HG02943 (cell line): ENCODE results near the gene TF.

Experiments
- ATAC-seq: cut with Tn5 transposase; IDR thresholded peaks from one replicate; pipeline ENCODE4 v1.9.1; 2021; ENCODE audit warnings: mild to moderate bottlenecking, low read depth, moderate library complexity; ENCODE audit not compliant: unreplicated experiment

Gene TF

DNA sequence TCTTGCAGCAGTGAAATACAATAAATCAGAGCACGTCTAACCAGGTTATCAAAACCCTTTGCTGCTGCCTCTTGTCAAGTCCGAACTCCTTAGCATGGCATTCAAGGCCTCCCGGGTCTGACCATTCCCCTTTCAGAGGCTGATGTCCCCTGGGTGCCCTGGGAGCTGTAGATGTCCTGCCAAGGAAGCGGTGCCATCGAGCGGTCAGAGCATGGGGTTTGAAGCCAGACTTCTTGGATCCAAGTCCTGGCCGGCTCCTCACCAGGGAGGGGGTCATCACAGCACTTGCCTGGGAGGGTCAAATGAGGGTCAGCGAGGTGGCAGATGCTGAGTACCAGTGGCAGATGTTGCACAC is 496 bp downstream of the TF start:
- ATAC-seq, result no peak

DNA sequence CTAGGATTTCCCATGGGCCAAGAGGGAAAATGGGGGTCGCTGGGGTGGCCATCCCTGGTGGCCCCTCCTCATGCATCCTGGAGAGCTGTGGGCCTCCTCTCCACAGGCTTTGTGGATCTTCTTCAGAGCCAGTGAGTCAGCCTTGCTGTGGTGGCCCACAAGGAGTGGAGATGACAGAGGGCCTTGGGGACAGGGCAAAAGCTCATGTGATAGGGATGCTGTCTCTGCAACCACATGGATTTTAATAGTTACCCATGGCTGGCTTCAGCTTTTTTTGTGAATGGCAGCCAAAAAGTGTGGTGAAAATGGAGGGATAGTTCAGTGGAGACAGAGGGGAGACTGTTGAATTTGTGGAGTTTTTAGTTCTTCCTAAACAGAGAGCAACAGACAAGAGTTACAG is 1.2 kb downstream of the TF start:
- ATAC-seq, result no peak

DNA sequence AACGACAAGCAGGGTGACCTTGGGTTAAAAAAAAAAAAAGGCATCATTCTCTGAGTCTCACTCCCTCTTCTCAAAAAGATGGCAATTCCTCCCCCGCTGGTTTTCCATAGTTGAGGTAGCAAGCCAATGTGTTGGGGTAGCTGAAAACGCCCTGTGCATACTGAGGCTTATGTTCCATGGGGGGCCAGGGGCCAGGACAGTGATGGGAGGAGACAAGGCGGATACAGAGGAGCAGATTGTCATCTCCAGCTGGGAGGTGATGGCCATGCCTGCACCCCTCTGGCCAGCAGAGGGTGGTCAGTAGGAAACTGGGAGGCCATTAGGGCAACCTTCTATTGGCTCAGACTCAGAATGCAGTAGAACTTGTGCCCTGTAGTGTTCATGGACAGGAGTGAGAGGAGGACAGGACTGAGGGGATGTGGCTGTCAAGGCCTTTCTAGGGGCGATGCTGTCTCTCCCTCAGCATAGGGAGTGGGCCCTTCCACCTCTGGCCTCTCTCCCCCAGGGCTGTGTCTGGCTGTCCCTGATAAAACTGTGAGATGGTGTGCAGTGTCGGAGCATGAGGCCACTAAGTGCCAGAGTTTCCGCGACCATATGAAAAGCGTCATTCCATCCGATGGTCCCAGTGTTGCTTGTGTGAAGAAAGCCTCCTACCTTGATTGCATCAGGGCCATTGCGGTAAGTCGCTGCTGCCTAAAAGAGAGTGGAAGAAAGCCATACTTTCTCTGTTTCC is 1.9 kb downstream of the TF start:
- no peak for ATAC-seq

DNA sequence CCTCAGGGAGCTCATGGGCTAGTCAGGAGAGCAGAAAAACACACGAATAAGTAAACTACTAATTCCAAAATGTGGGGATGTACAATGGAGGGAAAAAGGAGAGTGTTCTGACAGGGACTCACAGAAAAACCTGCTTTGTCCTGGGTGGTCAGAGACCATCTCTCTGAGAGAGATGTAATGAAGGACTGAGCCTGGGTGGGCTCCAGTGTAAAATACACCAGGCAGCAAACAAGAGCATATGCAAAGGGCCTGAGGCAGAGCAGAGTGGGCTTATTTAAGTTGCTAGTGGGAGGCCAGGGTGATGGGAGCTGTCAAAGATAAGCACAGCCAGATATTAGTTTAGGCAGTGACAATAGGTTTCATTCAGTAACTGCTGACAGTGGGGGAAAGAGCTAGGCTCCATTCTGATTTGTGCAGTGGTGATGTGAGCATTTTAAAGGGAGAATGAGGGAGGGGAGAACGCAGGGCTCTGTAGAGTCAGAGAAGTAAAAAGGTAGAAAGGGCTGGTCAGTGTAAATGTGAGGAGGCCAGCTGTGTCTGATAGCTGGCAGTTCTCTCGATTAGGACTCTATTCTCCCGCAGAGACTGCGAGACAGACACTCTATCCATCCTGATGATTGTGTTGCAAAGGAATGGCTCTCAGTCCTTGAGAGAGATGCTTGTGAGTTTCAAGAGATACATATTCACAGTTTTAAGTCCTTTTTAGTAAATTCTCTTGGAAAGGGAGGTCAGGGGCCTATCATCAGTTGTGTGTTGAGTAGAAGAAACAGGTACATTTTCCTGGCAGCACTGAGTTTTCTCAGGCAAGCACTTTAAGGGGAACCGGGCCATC is 3.5 kb downstream of the TF start:
- no peak for ATAC-seq

DNA sequence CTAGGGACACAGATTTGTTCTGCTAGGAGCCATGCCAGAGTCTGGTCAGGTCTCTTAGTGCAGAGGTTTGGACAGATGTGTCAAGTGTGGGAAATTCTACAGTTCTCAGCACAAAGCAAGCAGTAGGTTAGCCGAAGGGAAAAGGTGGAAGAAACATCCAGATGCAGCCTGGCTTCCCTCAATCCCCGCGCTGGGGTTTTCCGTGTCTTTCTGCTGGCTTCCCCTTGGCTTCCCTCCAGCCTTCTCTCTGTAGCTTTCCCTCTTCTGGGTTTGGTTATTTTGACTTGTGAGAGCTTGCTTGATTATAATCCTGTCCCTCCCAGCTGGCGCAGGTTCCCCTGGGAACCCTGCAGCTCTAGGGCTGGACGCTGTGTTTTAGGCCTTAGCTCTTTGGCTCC is 4.1 kb downstream of the TF start:
- no peak for ATAC-seq

DNA sequence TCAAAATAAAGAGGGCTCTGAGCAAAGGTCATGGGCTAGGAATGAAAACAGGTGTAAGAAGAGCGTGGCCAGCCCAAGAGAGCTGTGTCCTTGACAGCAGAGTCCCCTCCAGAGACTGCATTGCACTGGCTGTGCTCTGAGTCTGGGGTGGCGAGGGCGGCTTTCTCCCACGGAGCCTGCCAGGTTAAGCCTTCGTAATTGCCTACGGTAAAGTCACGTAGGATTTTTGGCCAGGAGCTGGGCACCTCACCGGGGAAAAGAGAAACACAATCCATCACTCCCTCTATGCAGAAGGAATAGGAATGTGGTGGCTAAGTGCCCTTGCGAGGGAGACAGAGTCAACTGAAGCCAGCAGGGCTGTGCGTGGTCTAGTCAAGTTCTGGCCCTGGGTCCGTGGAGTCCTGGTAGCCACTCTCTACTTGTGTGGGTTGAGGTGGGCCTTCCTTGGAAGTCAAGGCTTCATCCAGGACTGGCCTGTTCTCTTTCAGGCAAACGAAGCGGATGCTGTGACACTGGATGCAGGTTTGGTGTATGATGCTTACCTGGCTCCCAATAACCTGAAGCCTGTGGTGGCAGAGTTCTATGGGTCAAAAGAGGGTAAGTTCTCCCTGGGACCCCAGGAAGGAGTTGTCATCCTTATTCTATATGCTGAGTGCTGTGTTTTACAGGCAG is 7.0 kb downstream of the TF start:
- no peak for ATAC-seq

DNA sequence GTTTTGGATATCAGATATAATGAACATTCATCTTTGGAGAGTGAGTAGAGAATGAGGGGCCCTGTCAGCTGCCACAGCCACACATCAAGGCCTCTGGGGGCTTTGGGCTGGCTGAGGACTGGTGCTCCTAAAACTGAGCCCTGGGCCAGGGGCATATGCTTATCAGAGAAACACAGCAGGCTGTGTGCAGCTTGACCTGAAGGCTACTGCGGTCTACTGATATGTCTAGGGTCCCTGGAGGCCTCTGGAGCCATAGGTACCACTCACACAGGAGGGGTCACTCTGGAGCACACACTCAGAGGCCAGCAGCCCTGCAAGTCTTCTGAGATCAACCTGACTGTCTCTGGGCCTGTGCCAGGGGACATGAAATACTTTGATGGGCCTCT is 7.6 kb downstream of the TF start:
- ATAC-seq, result no peak

DNA sequence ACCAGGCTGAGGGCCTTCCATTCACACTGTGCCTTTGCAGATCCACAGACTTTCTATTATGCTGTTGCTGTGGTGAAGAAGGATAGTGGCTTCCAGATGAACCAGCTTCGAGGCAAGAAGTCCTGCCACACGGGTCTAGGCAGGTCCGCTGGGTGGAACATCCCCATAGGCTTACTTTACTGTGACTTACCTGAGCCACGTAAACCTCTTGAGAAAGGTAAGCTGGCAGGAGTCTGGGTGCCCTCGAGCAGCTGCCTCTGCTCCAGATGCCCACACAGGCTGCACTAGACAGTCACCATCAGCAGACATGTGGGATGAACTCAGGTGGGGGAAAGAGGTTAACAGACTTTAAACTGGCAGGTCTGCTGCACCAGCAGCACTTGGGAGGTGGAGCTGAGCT is 8.3 kb downstream of the TF start:
- ATAC-seq, result no peak

DNA sequence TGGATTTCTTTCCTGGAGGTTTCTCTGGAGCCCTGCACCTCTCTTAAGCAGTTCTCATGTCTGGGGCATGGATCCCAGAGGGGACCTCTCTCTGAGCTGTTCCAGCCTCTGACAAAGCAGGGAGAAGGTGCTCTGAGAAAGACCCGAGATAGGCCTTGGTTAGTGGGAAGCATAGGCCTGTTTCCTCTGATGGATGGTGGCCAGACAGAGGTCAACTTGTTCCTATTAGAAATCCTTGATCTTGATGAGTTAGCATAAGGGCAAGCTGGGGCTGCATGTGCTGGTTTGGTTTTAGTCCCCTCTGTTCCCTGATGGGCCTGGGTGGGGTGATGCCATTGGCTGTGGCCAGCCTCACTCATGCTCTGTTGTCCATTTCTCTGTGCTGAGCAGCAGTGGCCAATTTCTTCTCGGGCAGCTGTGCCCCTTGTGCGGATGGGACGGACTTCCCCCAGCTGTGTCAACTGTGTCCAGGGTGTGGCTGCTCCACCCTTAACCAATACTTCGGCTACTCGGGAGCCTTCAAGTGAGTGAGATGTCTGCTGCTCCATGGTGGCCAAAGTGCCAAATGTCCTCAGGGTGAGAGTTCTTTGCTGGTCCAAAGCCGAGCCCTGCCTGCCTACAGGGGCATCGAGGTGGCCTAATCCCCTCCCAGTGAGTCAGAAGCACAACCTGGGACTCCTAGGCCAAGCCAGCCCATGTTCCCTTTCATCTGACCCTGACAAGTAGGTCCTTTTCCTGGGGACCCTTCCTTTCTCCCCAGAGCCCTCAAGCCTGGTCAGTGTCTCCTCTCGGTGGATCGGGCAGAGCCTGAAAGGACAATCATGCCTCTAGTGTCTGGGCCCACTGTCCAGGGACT is 9.0 kb downstream of the TF start:
- ATAC-seq, result no peak

DNA sequence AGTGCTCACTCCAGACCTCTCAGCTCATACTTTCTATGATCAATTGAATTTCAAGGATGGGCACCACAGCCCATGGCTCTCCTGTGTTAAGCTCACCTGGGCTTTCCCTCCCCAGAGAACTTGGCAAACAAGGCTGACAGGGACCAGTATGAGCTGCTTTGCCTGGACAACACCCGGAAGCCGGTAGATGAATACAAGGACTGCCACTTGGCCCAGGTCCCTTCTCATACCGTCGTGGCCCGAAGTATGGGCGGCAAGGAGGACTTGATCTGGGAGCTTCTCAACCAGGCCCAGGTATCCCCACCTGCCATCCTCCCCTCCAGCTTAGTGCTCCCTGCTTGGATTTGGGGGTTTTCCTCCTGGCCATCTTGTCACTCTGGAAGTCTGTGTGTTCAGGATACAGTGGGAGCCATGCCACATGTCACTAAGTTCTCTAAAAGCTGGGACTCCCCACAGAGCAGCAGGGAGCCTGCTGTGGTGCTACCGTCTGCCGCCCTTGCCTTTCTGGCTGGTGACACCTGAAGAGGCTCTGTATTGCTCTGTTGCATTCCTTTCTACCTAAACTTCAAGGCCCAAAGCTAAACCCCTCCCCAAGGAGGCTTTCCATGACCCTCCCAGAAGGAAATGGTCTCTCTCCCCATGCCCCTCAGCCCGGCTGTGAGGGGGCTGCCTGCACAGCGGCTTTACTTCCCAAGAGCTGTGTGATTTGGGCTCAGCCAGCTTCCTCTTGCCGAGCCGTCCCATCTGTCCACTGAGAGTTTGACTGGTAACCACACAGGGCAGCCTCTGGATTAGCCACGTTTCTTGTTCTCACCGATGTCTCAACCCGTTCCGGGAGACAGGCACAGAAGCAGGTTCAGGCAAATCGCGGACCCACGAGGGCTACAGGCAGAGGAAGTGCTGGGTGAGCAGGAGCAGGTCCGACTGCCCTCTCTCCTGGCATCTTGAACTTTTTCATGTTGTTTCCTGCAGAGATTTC is 10.8 kb downstream of the TF start:
- no peak for ATAC-seq

DNA sequence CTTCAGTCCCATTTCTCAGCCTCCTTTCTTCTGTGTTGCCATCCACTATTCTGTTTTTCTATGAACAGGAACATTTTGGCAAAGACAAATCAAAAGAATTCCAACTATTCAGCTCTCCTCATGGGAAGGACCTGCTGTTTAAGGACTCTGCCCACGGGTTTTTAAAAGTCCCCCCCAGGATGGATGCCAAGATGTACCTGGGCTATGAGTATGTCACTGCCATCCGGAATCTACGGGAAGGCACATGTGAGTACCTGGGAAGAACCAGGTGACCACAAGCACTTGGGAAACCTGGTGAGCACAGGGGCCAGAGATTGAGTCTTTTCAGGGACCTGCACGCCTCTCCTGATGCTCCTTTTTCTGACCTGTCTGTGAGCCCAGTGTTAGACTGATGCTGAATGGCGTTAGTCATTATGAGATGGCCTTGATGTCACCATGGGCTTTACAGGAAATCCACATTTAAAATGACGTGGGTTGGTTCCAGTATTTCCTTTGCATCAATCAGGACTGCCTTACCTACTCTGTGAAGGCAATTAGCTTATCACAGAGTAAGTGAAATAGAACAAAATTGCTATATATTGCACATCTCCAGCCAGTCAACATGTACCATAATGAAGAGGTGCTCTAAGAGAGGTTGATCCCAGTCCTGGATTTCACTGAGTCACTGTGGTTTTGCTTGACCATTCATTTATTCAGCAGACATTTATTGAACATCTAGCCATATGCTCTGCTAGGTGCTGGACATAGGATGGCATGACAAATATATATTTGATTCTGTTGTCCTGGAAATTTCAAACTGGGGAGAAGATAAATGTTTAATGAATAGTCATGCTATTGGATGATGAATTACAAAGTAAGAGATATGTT is 11.7 kb downstream of the TF start:
- no peak for ATAC-seq

DNA sequence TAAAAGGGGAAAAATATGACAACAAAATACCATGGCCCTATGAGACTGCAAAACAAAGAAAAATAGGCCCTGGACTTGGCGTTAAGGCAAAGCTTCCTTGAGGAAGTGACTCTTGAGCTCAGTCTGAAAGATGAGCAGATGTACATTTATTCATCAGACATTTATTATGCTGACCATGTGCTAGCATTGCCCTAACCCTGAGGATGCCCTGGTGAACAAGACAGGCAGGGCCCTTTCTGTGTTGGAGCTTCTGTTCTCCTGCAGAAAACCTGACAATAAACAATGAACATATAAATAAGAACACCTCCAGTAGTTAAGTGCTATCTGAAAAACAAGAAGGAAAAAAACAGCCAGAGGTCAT is 12.4 kb downstream of the TF start:
- ATAC-seq, result no peak

DNA sequence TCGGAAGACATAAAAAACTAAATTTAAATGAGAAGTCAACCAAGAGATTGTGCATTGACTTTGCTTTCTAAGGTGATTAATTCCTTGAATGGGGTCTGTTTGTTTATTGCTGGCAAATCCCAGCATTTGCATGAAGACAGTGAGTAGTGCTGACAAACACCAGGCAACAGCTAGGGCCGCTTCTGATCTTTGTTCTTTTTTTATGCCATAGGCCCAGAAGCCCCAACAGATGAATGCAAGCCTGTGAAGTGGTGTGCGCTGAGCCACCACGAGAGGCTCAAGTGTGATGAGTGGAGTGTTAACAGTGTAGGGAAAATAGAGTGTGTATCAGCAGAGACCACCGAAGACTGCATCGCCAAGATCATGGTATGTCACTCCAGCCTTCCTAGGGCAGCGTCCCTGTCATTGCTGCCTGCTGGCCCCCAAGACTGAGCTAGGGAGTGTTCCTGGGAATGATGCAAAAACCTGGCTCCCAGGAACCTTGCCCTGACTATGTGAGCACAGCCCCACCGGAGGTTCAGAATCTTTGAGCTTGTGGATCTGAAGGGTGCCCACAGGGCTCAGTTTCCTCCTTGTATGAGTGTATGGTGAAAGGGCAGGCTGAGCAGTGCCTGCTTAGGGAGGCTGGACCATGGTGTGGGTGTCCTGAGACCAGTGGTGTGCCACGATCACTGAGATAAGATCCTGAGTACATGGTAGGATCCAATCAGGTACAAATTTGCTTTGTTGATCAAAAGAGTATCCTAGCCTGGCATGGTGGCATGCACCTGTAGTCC is 13.0 kb downstream of the TF start:
- no peak for ATAC-seq

DNA sequence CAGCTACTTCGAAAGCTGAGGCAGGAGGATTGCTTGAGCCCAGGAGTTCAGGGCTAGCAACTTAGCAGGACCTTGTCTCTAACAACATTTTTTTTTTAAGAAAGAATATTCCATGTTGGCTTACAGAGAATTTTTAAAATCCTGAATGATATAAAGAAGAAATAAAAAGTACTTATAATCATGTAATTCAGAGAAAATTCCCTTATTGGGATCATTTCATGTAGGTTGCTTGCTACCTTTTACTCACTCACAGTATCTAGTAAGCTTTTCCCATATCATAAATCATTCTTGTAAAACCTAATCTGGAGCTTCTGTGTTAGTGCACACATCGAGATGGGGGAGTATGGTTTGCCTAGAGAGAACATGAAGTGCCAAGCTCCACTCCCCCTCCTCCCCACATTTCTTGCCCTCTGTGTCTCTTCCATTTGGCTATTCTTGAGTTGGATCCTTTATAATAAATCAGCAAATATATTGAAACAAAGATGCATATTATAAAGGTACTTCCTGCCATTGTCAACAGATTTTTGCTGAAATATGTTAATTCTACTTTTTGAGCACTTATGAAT is 13.6 kb downstream of the TF start:
- ATAC-seq, result no peak

DNA sequence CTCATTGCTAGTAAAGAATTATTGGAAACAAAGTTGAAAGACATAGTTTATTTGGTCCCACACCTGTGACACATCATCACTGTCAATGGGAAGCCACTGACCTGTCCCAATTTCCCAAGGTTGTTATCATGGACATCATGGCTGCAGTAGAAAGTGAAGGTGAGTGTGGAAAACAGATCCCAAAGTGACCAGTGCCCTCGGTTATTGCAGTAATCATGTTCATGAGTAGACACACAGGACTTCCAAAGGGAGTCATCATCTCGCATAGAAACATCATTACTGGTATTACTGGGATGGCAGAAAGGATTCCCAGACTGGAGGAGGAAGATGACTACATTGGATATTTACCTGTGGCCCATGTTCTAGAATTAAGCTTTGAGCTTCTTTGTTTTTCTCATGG is 14.7 kb downstream of the TF start:
- ATAC-seq, result no peak

DNA sequence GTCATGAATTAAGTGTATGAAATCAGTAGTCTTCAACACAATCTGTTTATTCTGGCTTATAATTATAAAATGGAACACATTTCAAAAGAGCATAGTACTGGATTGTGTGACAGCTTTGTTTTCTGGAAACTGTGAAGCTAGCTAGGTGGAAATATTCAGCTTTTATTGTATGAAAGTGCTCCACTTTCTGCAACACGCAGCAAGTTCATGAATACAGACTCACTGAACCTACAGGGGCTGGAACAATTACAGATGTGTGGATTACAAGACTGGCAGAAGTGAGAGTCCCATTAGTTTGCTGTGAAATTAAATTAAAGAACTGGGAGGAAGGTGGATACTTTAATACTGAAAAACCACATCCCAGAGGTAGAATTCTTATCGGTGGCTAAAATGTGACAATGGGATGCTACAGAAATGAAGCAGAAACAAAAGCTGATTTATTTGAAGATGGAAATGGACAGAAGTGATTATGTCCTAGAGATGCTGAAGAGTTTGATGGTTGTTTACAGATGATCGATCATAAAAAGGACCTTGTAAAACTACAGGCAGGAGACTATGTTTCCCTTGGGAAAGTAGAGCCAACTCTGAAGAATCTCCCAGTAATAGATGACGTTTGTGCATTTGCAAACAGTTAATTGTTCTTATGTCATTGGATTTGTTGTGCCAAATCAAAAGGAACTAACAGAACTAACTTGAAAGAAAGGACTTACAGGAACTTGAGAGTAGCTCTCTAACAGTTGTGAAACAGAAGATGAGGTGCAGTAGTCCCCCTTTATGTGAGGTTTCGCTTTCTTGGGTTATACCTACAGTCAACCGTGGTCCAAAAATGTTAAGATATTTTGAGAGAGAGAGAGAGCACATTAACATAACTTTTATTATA is 15.7 kb downstream of the TF start:
- ATAC-seq, result no peak

DNA sequence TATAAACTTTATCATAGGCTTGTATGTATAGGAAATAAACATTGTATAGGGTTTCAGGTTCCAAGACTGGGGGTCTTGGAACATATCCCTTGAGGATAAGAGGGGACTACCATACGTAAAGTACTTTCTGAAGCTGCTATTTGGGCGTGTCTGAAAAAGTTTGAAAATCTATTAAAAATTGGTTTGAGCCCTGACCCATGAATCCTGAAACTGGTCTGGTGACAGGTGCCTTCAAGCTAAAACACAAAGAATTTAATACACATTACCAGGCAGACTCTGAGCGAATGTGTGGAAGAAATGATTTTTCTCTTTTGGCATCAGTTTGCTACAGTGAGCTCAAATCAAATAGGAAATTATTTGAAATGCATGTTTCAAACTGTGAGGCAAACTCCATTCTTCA is 16.3 kb downstream of the TF start:
- no peak for ATAC-seq
